OCI-LY7 (cell line): ENCODE results near the gene TJP2. TPM values are rescaled to one million over a fixed set of nuclear protein-coding genes. Genes with fewer than 3 reads are reported as not detected.
A peak's percentile ranks its signal among the peaks of the same experiment; 100 is the strongest.

Experiments used
- BruUV-seq: library from RNA; stranded (reverse); fragments of 400-500 nt; replicated peaks from 2 replicates; lab custom pipeline; 2021; lab: Mats Ljungman, UMichigan
- CTCF ChIA-PET: fragments of 300-600 bp; sonication (Branson Sonifier 250); formaldehyde crosslinking; loops from one replicate; lab custom pipeline; 2022; ENCODE audit warnings: antibody characterized with exemption; ENCODE audit not compliant: unreplicated experiment; lab: Charles Lee
- POLR2A ChIA-PET: fragments of 300-600 bp; sonication (Branson Sonifier 250); formaldehyde crosslinking; loops from one replicate; lab custom pipeline; 2022; ENCODE audit warnings: antibody characterized with exemption; lab: Charles Lee
- DNase-seq: peaks from one replicate; pipeline ENCODE4 v3.0.0-alpha.2; 2015; ENCODE audit warnings: low spot score
- H2AFZ ChIP-seq: fragments of 200-600 bp; sonication (generic), shearing (Covaris generic); 2 replicates; pipeline ENCODE4 v1.6.1; 2014; ENCODE audit warnings: mild to moderate bottlenecking, antibody characterized with exemption, low read length, moderate library complexity
- H3K27ac ChIP-seq: fragments of 200-600 bp; sonication (generic); 2 replicates; pipeline ENCODE4 v1.5.1; 2014; ENCODE audit warnings: mixed run types, low read depth, mild to moderate bottlenecking, moderate library complexity, low read length, inconsistent platforms; ENCODE audit not compliant: poor library complexity, severe bottlenecking
- H3K36me3 ChIP-seq: fragments of 200-600 bp; sonication (generic); 2 replicates; pipeline ENCODE4 v1.6.1; 2014; ENCODE audit warnings: mild to moderate bottlenecking, antibody characterized with exemption, low read length, moderate library complexity, mixed read lengths; ENCODE audit not compliant: insufficient read depth
- H3K4me1 ChIP-seq: fragments of 200-600 bp; sonication (generic); 2 replicates; pipeline ENCODE4 v1.5.1; 2014; ENCODE audit warnings: mild to moderate bottlenecking, low read length; ENCODE audit not compliant: insufficient read depth, poor library complexity, severe bottlenecking
- H3K4me2 ChIP-seq: fragments of 200-600 bp; sonication (generic); 2 replicates; pipeline ENCODE4 v1.6.1; 2014; ENCODE audit warnings: mild to moderate bottlenecking, low read length
- H3K4me3 ChIP-seq: fragments of 200-600 bp; sonication (generic); 2 replicates; pipeline ENCODE4 v1.5.1; 2014; ENCODE audit warnings: mild to moderate bottlenecking, low read depth, low read length; ENCODE audit not compliant: poor library complexity, severe bottlenecking
- H3K79me2 ChIP-seq: fragments of 200-600 bp; sonication (generic); 2 replicates; pipeline ENCODE4 v1.6.1; 2016; ENCODE audit warnings: low read depth, mild to moderate bottlenecking, low read length, moderate library complexity, mixed read lengths; ENCODE audit not compliant: insufficient read depth
- H3K9me2 ChIP-seq: fragments of 200-600 bp; sonication (generic); 2 replicates; pipeline ENCODE4 v1.6.1; 2016; ENCODE audit warnings: mild to moderate bottlenecking, low read length, mixed read lengths; ENCODE audit not compliant: insufficient read depth
- H3K9me3 ChIP-seq: fragments of 200-600 bp; sonication (generic); 2 replicates; pipeline ENCODE4 v1.6.1; 2014; ENCODE audit warnings: mild to moderate bottlenecking, mixed run types, low read length, mixed read lengths
- H4K20me1 ChIP-seq: fragments of 200-600 bp; sonication (generic); 2 replicates; pipeline ENCODE4 v1.6.1; 2014; ENCODE audit warnings: mild to moderate bottlenecking, antibody characterized with exemption, low read length, moderate library complexity, mixed read lengths; ENCODE audit not compliant: insufficient read depth
- CTCF ChIP-seq: fragments of 200-600 bp; sonication (generic); conservative IDR thresholded peaks from 2 replicates; pipeline ENCODE4 v1.5.1; 2014; ENCODE audit warnings: mild to moderate bottlenecking, antibody characterized with exemption, low read length, moderate library complexity, mixed read lengths
- EZH2phosphoT487 ChIP-seq: fragments of 200-600 bp; sonication (generic); IDR thresholded peaks from 2 replicates; pipeline ENCODE4 v1.6.1; 2018; ENCODE audit warnings: low read depth, borderline replicate concordance, mild to moderate bottlenecking, mixed run types, antibody characterized with exemption, low read length, moderate library complexity, mixed read lengths
- intact Hi-C: fragments of 100-400 bp; cut with micrococcal nuclease; formaldehyde crosslinking; loops from one replicate; pipeline ENCODE4 v1.10.0; 2022; ENCODE audit not compliant: unreplicated experiment
- total RNA-seq, 2 experiments: library from RNA; depleted of rRNA in 1 of 2; stranded (reverse); fragments of >200 nt in 1 of 2; shearing (Covaris generic) in 1 of 2; gene quantifications; 2 replicates each; pipeline ENCODE4 v1.2.3, GENCODE V29; 2014 to 2022

Gene TJP2
- total RNA-seq, 2 experiments from 2014 or later: 15.1 to 18.0 TPM

DNA sequence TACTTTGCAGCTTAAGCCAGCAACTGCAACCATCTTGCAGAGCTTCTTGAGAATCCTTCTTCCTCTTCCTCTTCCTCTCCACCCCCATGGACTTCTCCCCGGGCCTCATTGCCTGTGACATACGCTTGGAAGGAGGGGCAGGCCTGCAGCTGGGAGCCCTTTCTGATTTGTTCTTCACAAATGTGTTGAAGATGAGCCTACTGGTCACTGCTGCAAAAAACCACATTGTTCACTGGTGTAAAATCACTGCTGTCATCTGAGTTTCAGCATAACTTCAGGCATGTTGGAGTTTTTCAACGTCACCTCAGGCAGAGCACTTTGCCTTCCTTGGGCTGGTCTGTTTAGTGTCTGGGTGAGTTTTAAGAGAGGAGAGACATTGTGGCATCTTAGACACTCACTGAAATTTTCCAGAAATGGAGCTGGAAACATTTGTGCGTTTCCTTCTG lies 7.9 kb downstream of the TJP2 start:
- Histone ChIP-seq H3K4me2 (peak overlapping the region; percentile 18; the same call in 1 of the 2 replicates), H2AFZ (peak overlapping the region; percentile 17; the same call in 1 of the 2 replicates), H3K4me1 (peaks cover 9% of the 10 kb centered on the region), H3K79me2 (no peaks in the 10 kb centered on the region), H3K9me2 (no peaks in the 10 kb centered on the region), H3K4me3 (no peak overlapping the region), H3K36me3 (no peaks in the 10 kb centered on the region), H4K20me1 (no peaks in the 10 kb centered on the region), H3K9me3 (no peaks in the 10 kb centered on the region), H3K27ac (no peak overlapping the region)
- intact Hi-C loops: no loop called here
- no peak for TF ChIP-seq EZH2phosphoT487
- no peak for TF ChIP-seq CTCF
- BruUV-seq: no TSS peak
- DNase-seq: peak; percentile 13
- POLR2A ChIA-PET: interaction anchor here (0.6 to 1.5 kb wide), 5 partner anchors 12 to 1180 kb away, joined by 3 to 4 read pairs (median 3); no protein-coding TSS in a partner anchor
- CTCF ChIA-PET: no interaction called here

- Histone ChIP-seq H3K36me3 (no peaks in the 10 kb centered on the region), H3K4me2 (no peak overlapping the region), H3K9me2 (no peaks in the 10 kb centered on the region), H3K4me1 (peaks cover 9% of the 10 kb centered on the region), H3K27ac (no peak overlapping the region), H3K79me2 (no peaks in the 10 kb centered on the region), H3K4me3 (no peak overlapping the region), H4K20me1 (no peaks in the 10 kb centered on the region), H3K9me3 (no peaks in the 10 kb centered on the region), H2AFZ (no peak overlapping the region)
- ChIA-PET POLR2A (interaction anchor here (1.0 to 1.2 kb wide), 3 partner anchors 12 to 63 kb away, joined by 3 read pairs; no protein-coding TSS in a partner anchor), CTCF (no interaction called here)
- BruUV-seq: no TSS peak
- TF ChIP-seq EZH2phosphoT487: no peak
- no peak for TF ChIP-seq CTCF
- intact Hi-C loops: no loop called here
- no peak for DNase-seq
Measured at GRCh38 chr9:69184266-69184665, 10.2 kb downstream of the TJP2 start.

GRCh38 chr9:69186841-69187611 lies 12.9 kb downstream of the TJP2 start:
- no peaks in the 10 kb centered on the region for H3K9me3 ChIP-seq
- intact Hi-C loops: no loop called here
- no peaks in the 10 kb centered on the region for H3K36me3 ChIP-seq
- no peak overlapping the region for H3K27ac ChIP-seq
- no peak for TF ChIP-seq EZH2phosphoT487
- ChIA-PET POLR2A (interaction anchor here (0.8 to 1.3 kb wide), 4 partner anchors 8 to 100 kb away, joined by 3 to 4 read pairs (median 3); no protein-coding TSS in a partner anchor), CTCF (no interaction called here)
- H3K4me2 ChIP-seq: no peak overlapping the region
- H3K4me3 ChIP-seq: no peak overlapping the region
- BruUV-seq: no TSS peak
- H4K20me1 ChIP-seq: no peaks in the 10 kb centered on the region
- DNase-seq: no peak
- no peaks in the 10 kb centered on the region for H3K9me2 ChIP-seq
- peaks cover 24% of the 10 kb centered on the region for H3K4me1 ChIP-seq
- H3K79me2 ChIP-seq: no peaks in the 10 kb centered on the region
- no peak overlapping the region for H2AFZ ChIP-seq
